Measurements from ENCODE around the gene NTN1.

The NTN1 gene

DNA sequence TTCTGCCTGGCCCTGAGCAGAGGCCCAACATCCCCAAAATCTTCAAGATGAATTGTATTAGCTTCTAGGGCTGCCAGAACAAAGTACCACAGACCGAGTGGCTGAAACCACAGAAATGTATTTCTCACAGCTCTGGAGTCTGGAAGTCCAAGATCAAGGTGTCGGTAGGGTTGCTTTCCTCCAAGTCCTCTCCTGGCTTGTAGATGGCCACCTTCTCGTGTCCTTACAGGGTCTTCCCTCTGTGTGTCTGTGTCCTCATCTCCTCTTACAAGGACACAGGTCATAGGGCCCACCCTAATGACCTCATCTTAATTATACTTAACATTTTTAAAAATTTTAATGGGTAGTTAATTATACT lies 215.7 kb downstream of the NTN1 start:
- Histone ChIP-seq H4K20me1 (ENCODE audit: insufficient read depth) (no peaks in the 10 kb centered on the region), H3K4me2 (no peak overlapping the region)

DNA sequence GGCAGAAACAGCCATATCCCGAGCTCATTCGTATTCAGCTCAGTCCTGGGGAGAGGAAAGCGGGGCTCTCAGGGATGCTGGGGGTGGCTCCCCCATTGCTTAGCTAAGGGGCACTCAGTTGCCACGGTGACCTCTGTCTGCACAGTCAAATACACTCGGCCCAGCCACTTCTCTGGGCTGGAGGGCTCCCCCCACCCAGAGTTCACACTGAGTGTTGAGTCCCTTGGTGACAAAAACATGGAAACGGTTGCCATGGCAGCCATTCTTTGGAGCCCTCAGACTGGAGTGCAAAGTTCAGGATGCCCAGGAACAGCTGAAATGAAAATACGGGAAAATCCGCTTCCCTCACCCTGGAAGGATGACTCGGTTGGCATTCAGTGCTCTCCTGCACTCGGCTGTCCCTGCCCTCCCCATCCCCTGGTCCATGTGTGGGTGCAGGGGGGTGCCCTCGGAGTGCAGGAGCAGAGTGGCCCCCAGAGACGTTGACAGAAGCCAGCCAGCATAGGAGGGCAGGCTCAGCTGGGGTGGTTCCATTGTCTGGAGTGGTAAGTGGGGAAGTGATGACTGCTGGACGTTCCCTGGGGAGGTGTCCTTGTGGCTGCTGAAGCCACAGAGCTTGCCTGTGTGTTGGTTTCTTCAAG lies 216.5 kb downstream of the NTN1 start:
- no peaks in the 10 kb centered on the region for H3K79me2 ChIP-seq (ENCODE audit: insufficient read depth, low read depth)
- H3K9ac ChIP-seq = no peak overlapping the region
- no peak overlapping the region for H3K4me2 ChIP-seq
- H3K4me3 ChIP-seq (IDR thresholded peaks at IDR 0.05; ENCODE audit: insufficient read depth, low read depth, low read length) = no peak overlapping the region
- H3K36me3 ChIP-seq (ENCODE audit: insufficient read depth) = no peaks in the 10 kb centered on the region
- no peak overlapping the region for H3K27ac ChIP-seq
- no peaks in the 10 kb centered on the region for H4K20me1 ChIP-seq (ENCODE audit: insufficient read depth)
- no peaks in the 10 kb centered on the region for H3K27me3 ChIP-seq (ENCODE audit: insufficient read depth, low read depth)
- H2AFZ ChIP-seq (ENCODE audit: low read depth) = no peak overlapping the region
- TF ChIP-seq, protein P1, sequence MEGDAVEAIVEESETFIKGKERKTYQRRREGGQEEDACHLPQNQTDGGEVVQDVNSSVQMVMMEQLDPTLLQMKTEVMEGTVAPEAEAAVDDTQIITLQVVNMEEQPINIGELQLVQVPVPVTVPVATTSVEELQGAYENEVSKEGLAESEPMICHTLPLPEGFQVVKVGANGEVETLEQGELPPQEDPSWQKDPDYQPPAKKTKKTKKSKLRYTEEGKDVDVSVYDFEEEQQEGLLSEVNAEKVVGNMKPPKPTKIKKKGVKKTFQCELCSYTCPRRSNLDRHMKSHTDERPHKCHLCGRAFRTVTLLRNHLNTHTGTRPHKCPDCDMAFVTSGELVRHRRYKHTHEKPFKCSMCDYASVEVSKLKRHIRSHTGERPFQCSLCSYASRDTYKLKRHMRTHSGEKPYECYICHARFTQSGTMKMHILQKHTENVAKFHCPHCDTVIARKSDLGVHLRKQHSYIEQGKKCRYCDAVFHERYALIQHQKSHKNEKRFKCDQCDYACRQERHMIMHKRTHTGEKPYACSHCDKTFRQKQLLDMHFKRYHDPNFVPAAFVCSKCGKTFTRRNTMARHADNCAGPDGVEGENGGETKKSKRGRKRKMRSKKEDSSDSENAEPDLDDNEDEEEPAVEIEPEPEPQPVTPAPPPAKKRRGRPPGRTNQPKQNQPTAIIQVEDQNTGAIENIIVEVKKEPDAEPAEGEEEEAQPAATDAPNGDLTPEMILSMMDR (conservative IDR thresholded peaks at IDR 0.05; ENCODE audit: low read depth, low read length) = no peak
- no peaks in the 10 kb centered on the region for H3K4me1 ChIP-seq (ENCODE audit: low read depth, poor library complexity, severe bottlenecking)

More for the DNA sequence above, 215.7 kb downstream of the NTN1 start:
- Histone ChIP-seq H3K27ac (no peak overlapping the region), H2AFZ (ENCODE audit: low read depth) (no peak overlapping the region), H3K4me1 (ENCODE audit: low read depth, poor library complexity, severe bottlenecking) (no peaks in the 10 kb centered on the region), H3K79me2 (ENCODE audit: insufficient read depth, low read depth) (no peaks in the 10 kb centered on the region), H3K36me3 (ENCODE audit: insufficient read depth) (no peaks in the 10 kb centered on the region), H3K27me3 (ENCODE audit: insufficient read depth, low read depth) (no peaks in the 10 kb centered on the region), H3K4me3 (IDR thresholded peaks at IDR 0.05; ENCODE audit: insufficient read depth, low read depth, low read length) (no peak overlapping the region), H3K9ac (no peak overlapping the region)
- TF ChIP-seq, protein P1 (conservative IDR thresholded peaks at IDR 0.05; ENCODE audit: low read depth, low read length) = no peak

DNA sequence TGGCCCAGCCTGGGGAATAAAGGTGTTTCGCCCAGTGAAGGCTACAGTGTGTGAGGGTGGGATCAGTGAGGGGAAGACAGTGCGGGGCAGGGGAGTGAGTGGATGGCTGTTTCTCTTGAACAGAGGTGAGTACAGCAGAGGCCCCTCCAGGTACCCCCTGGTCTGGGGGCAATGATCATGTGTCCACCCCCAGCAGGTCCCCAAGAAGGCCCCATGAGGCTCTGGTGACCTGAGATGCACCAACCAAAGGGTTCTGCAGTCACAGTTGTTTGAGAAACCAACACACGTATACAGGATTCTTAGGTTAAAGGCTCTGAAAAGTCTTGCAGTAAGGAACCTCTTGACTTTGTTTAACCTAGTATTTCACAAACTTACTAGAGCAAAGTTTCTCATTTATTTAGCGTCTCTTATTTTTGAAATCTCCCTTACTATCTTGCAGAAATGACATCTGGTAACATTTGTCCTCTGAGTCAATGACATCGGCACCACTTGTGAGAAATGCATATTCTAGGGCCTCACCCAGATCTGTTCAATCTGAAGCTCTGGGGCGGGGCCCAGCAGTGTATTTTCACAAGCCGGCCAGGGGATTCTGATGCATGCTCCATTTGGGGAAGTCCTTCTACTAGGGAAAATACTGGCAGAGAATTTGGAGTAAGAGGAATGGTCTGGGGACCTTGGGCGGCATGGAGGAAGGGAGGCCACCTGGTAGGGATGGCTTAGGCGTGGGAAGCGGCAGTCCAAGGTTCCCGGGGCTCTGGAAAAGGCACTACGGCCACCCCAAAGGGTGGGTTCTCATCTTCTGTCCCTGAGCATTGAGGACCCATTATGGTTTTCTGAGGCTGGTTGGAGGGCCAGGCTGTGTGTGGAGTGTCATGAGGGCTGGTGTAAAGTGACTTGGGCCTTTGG lies 217.3 kb downstream of the NTN1 start:
- Histone ChIP-seq H3K27me3 (ENCODE audit: insufficient read depth, low read depth) (no peaks in the 10 kb centered on the region), H3K4me1 (ENCODE audit: low read depth, poor library complexity, severe bottlenecking) (no peaks in the 10 kb centered on the region), H3K4me2 (no peak overlapping the region), H3K36me3 (ENCODE audit: insufficient read depth) (no peaks in the 10 kb centered on the region), H2AFZ (ENCODE audit: low read depth) (no peak overlapping the region), H4K20me1 (ENCODE audit: insufficient read depth) (no peaks in the 10 kb centered on the region), H3K27ac (no peak overlapping the region), H3K4me3 (IDR thresholded peaks at IDR 0.05; ENCODE audit: insufficient read depth, low read depth, low read length) (no peak overlapping the region), H3K9ac (no peak overlapping the region), H3K79me2 (ENCODE audit: insufficient read depth, low read depth) (no peaks in the 10 kb centered on the region)
- TF ChIP-seq, protein P1 (conservative IDR thresholded peaks at IDR 0.05; ENCODE audit: low read depth, low read length) = no peak

DNA sequence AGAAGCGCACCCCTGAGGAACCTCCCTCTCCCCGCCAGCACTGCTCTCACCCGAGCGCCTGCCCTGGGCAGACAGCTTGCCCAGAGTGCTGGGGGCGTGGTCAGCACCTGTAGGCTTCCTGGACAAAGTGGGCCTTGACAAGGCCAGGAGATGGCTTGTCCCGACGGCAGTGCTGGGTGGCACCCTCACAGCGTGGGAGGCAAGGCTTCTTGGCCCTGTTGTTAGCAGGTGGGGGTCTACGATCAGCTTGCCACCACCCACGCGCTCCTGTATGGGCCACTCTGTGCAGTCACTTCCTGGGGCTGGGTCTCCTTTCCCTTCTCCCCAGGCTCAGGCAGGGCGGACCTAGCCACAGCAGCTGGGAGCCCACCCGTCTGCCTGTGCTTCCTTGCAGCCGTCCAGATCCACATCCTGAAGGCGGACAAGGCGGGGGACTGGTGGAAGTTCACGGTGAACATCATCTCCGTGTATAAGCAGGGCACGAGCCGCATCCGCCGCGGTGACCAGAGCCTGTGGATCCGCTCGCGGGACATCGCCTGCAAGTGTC lies 218.0 kb downstream of the NTN1 start:
- H3K79me2 ChIP-seq (ENCODE audit: insufficient read depth, low read depth) = no peaks in the 10 kb centered on the region
- H3K4me2 ChIP-seq = no peak overlapping the region
- no peaks in the 10 kb centered on the region for H3K27me3 ChIP-seq (ENCODE audit: insufficient read depth, low read depth)
- H2AFZ ChIP-seq (ENCODE audit: low read depth) = no peak overlapping the region
- no peak overlapping the region for H3K4me3 ChIP-seq (IDR thresholded peaks at IDR 0.05; ENCODE audit: insufficient read depth, low read depth, low read length)
- no peaks in the 10 kb centered on the region for H4K20me1 ChIP-seq (ENCODE audit: insufficient read depth)
- TF ChIP-seq, protein P1 (conservative IDR thresholded peaks at IDR 0.05; ENCODE audit: low read depth, low read length) = no peak
- no peaks in the 10 kb centered on the region for H3K4me1 ChIP-seq (ENCODE audit: low read depth, poor library complexity, severe bottlenecking)
- H3K9ac ChIP-seq = no peak overlapping the region
- H3K36me3 ChIP-seq (ENCODE audit: insufficient read depth) = no peaks in the 10 kb centered on the region
- no peak overlapping the region for H3K27ac ChIP-seq

Data from KMS-11 (cell line).